PC-3 (cell line): ENCODE data around the gene ZNF239. TPM values are rescaled to one million over a fixed set of nuclear protein-coding genes. Genes with fewer than 3 reads are reported as not detected.

Source experiments
- ATAC-seq: fragments of 200-7000 bp; cut with Tn5 transposase; 2 replicates; pipeline ENCODE4 v1.9.1; 2020; ENCODE audit warnings: mild to moderate bottlenecking, moderate library complexity
- BruUV-seq: library from RNA; stranded (reverse); fragments of 400-500 nt; replicated peaks from 2 replicates; lab custom pipeline; 2021; lab: Mats Ljungman, UMichigan
- CTCF ChIA-PET: fragments of 300-600 bp; sonication (Branson Sonifier 250); formaldehyde crosslinking; loops from one replicate; lab custom pipeline; 2022; ENCODE audit warnings: antibody characterized with exemption; lab: Charles Lee
- POLR2A ChIA-PET: fragments of 300-600 bp; sonication (Branson Sonifier 250); formaldehyde crosslinking; loops from one replicate; lab custom pipeline; 2022; ENCODE audit warnings: antibody characterized with exemption; ENCODE audit not compliant: unreplicated experiment; lab: Charles Lee
- DNase-seq: peaks from one replicate; pipeline ENCODE4 v3.0.0-alpha.2; 2015
- H2AFZ ChIP-seq: fragments of 300-600 bp; sonication (generic); 2 replicates; pipeline ENCODE4 v1.6.0; 2016; ENCODE audit warnings: antibody characterized with exemption, low read length
- H3F3A ChIP-seq: fragments of 300-600 bp; sonication (generic); one replicate; pipeline ENCODE4 v1.6.0; 2017; ENCODE audit warnings: antibody characterized with exemption, low read length, control low read depth, mild to moderate bottlenecking; ENCODE audit not compliant: unreplicated experiment
- H3K27ac ChIP-seq: fragments of 300-600 bp; sonication (generic); 2 replicates; pipeline ENCODE4 v1.5.1; 2016; ENCODE audit warnings: mild to moderate bottlenecking, low read length
- H3K27me3 ChIP-seq: fragments of 300-600 bp; sonication (generic); 2 replicates; pipeline ENCODE4 v1.6.1; 2016; ENCODE audit warnings: low read length, mixed read lengths
- H3K36me3 ChIP-seq: fragments of 300-600 bp; sonication (generic); 2 replicates; pipeline ENCODE4 v1.6.1; 2016; ENCODE audit warnings: low read depth, mixed run types, low read length, mixed read lengths
- H3K4me1 ChIP-seq: fragments of 300-600 bp; sonication (generic); 2 replicates; pipeline ENCODE4 v1.5.1; 2016; ENCODE audit warnings: low read length; ENCODE audit not compliant: insufficient read depth
- H3K4me2 ChIP-seq: fragments of 300-600 bp; sonication (generic); 2 replicates; pipeline ENCODE4 v1.6.0; 2016; ENCODE audit warnings: low read length
- H3K4me3 ChIP-seq: fragments of 300-600 bp; sonication (generic); 2 replicates; pipeline ENCODE4 v1.5.1; 2016; ENCODE audit warnings: mild to moderate bottlenecking, low read length, mixed read lengths
- H3K79me2 ChIP-seq: fragments of 300-600 bp; sonication (generic); 2 replicates; pipeline ENCODE4 v1.6.1; 2017; ENCODE audit warnings: low read length, mixed read lengths
- H3K9ac ChIP-seq: fragments of 300-600 bp; sonication (generic); 2 replicates; pipeline ENCODE4 v1.6.0; 2016; ENCODE audit warnings: mild to moderate bottlenecking, low read length
- H3K9me2 ChIP-seq: fragments of 300-600 bp; sonication (generic); replicated peaks from 2 replicates; pipeline ENCODE4 v1.6.1; 2016; ENCODE audit warnings: mixed run types, low read length, mixed read lengths
- H3K9me3 ChIP-seq: fragments of 300-600 bp; sonication (generic); 2 replicates; pipeline ENCODE4 v1.6.1; 2016; ENCODE audit warnings: low read length, mixed read lengths
- H4K20me1 ChIP-seq: fragments of 300-600 bp; sonication (generic); 2 replicates; pipeline ENCODE4 v1.6.1; 2016; ENCODE audit warnings: low read length, mixed read lengths
- EZH2phosphoT487 ChIP-seq: fragments of 300-600 bp; sonication (generic); IDR thresholded peaks from 2 replicates; pipeline ENCODE4 v1.6.1; 2018; ENCODE audit warnings: mild to moderate bottlenecking, antibody characterized with exemption, low read length, borderline replicate concordance
- intact Hi-C: fragments of 100-400 bp; cut with micrococcal nuclease; formaldehyde crosslinking; loops from 2 replicates; pipeline ENCODE4 v1.9.0; 2023
- total RNA-seq: library from RNA; depleted of rRNA; stranded (reverse); fragments of >200 nt; gene quantifications from 2 replicates; pipeline ENCODE4 v1.2.3, GENCODE V29; 2014; rRNA removed

ZNF239 gene
- total RNA-seq, 1 experiment from 2014 or later = 9.7 TPM

- Histone ChIP-seq H3K4me3 (no peak overlapping the region), H3K27me3 (no peaks in the 10 kb centered on the region), H3K9me2 (no peaks in the 10 kb centered on the region), H3K79me2 (no peaks in the 10 kb centered on the region), H3K4me1 (no peaks in the 10 kb centered on the region), H3K27ac (no peak overlapping the region), H4K20me1 (no peaks in the 10 kb centered on the region), H2AFZ (no peak overlapping the region), H3F3A (no peaks in the 10 kb centered on the region), H3K36me3 (no peaks in the 10 kb centered on the region), H3K4me2 (no peak overlapping the region), H3K9ac (no peak overlapping the region), H3K9me3 (peaks cover 61% of the 10 kb centered on the region)
- DNase-seq (no peak), ATAC-seq (no peak)
- TF ChIP-seq EZH2phosphoT487 = no peak
- ChIA-PET POLR2A (no interaction called here), CTCF (no interaction called here)
- no TSS peak for BruUV-seq
- intact Hi-C loops = no loop called here
These were observed 49.8 kb downstream of the ZNF239 start for GRCh38 chr10:43524434-43525247.

Other genes with a start within 250 kb of the ZNF239 start
- not detected in 2 replicates for gene FXYD4, start 203.0 kb downstream of the ZNF239 start, total RNA-seq
- gene HNRNPF, start 165.4 kb downstream of the ZNF239 start, total RNA-seq = 417 and 421 TPM in 2 replicates
- gene ZNF487, start 137.5 kb downstream of the ZNF239 start, total RNA-seq = 7.0 and 9.4 TPM in 2 replicates
- 1.2 and 1.3 TPM in 2 replicates for gene ZNF485, start 31.8 kb upstream of the ZNF239 start, total RNA-seq
- 14.3 and 16.7 TPM in 2 replicates for gene ZNF32, start 74.3 kb upstream of the ZNF239 start, total RNA-seq